Epithelial cell of proximal tubule (primary cell): ENCODE measurements around the gene LBH. TPM values are rescaled to one million over a fixed set of nuclear protein-coding genes. Genes with fewer than 3 reads are reported as not detected.

Experiments used
- DNase-seq: peaks from one replicate; pipeline ENCODE4 v3.0.0-alpha.2; 2011; ENCODE audit warnings: low read depth
- H3K4me3 ChIP-seq: 2 replicates; pipeline ENCODE4 v1.5.1; 2011; ENCODE audit warnings: low read depth, mild to moderate bottlenecking, low read length
- total RNA-seq: library from RNA; depleted of rRNA; stranded (reverse); fragments of >200 nt; gene quantifications from 2 replicates; pipeline ENCODE4 v1.2.3, GENCODE V29; 2015
- TF ChIP-seq, protein P1 (sequence below): conservative IDR thresholded peaks from 2 replicates; pipeline ENCODE4 v1.5.1; 2012; ENCODE audit warnings: low read depth, mild to moderate bottlenecking, low read length

Gene LBH
- total RNA-seq, 1 donor from 2014 or later = 18.0 TPM

GRCh38 chr2:30294133-30294532 is 62.8 kb downstream of the LBH start:
- TF ChIP-seq, protein P1, sequence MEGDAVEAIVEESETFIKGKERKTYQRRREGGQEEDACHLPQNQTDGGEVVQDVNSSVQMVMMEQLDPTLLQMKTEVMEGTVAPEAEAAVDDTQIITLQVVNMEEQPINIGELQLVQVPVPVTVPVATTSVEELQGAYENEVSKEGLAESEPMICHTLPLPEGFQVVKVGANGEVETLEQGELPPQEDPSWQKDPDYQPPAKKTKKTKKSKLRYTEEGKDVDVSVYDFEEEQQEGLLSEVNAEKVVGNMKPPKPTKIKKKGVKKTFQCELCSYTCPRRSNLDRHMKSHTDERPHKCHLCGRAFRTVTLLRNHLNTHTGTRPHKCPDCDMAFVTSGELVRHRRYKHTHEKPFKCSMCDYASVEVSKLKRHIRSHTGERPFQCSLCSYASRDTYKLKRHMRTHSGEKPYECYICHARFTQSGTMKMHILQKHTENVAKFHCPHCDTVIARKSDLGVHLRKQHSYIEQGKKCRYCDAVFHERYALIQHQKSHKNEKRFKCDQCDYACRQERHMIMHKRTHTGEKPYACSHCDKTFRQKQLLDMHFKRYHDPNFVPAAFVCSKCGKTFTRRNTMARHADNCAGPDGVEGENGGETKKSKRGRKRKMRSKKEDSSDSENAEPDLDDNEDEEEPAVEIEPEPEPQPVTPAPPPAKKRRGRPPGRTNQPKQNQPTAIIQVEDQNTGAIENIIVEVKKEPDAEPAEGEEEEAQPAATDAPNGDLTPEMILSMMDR = no peak
- H3K4me3 ChIP-seq = no peak overlapping the region
- DNase-seq = no peak

- no peak overlapping the region for H3K4me3 ChIP-seq
- TF ChIP-seq, protein P1 = no peak
- DNase-seq = no peak
Observed at GRCh38 chr2:30296496-30296895, 65.2 kb downstream of the LBH start.

DNA sequence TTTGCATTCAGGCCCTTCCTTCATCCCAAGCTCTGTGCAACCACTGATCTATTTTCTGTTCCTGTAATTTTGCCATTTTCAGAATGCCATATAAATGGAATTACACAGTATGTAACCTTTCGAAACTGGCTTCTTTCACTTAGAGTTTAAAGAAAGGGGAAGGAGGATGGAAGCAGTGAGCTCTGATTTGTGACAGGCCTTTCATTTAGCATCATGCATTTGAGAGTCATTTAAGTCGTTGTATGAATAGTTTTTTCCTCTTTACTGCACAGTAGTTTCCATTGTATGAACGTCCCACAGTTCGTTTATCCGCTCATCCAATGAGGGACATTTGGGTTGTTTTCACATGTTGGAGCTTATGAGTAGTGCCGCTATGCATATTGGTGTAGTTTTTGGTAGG is 67.0 kb downstream of the LBH start:
- TF ChIP-seq, protein P1 = no peak

DNA sequence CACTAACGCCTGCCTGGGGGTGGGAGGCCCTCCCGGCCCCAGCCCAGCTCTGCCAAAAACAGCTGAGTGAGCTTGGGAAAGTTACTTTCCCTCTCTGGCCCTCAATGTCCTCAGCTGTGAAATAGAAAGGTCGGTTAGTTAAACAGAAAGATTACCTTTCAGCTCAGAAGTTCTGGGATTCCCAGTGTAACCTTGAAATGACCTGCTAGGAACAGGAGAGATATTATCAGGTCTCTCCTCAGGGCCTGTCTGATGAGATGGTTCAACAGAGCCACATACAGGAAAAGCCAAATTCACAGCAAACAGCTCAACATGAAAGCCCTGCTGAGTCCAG is 68.8 kb downstream of the LBH start:
- no peak overlapping the region for H3K4me3 ChIP-seq
- TF ChIP-seq, protein P1 = no peak
- DNase-seq = no peak

More for the DNA sequence above, 67.0 kb downstream of the LBH start:
- H3K4me3 ChIP-seq = no peak overlapping the region
- no peak for DNase-seq

- TF ChIP-seq, protein P1 = no peak
- no peak for DNase-seq
- H3K4me3 ChIP-seq = no peak overlapping the region
Observed at GRCh38 chr2:30300456-30301221, 69.3 kb downstream of the LBH start.

DNA sequence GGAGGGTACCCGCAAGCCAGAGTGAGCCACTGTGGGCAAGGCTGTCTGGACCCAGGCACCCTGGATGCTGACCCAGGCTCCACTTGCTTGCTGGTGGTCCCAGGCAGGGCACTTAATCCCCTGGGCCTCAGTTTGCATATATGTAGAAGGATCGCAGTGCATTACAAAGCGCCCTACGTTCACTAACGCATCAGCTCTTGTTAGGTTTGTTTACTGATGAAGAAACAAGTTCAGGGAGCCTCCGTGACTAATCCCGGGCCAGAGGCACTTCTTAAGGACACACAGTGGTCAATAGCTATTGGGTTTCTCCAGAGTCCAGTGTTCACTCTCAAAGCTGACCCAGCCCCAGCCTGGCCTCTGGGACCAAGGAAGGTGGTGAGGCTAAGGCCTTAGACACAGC is 70.2 kb downstream of the LBH start:
- DNase-seq = peak; percentile 36
- H3K4me3 ChIP-seq = no peak overlapping the region
- TF ChIP-seq, protein P1 = no peak

DNA sequence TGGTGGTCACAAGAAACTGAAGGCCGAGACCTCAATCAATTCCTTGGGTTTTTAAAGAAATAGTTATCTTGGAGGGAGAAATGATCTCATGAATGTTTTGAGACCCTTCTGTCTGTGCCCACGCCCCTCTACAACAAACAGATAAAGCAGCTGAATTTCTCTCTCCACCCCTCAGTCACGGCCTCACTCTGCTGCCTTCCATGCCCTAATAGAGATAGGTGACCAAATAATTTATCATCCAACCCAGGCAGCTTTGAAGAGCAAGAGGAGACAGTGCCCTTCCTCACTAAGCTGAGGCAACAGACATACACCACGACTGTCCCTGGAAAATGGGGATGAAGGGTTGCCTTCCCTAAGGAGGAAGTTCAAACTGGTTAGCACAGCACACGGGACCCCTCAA is 71.2 kb downstream of the LBH start:
- TF ChIP-seq, protein P1 = no peak
- H3K4me3 ChIP-seq = no peak overlapping the region
- DNase-seq = no peak
